HepG2 (cell line): ENCODE measurements around the gene UCN2. TPM values are rescaled to one million over a fixed set of nuclear protein-coding genes. Genes with fewer than 3 reads are reported as not detected.

Experiments
- ATF7 ChIP-seq, 2 experiments: fragments of 450-650 bp in 1 of 2; sonication (generic) in 1 of 2; formaldehyde crosslinking in 1 of 2; IDR thresholded peaks; 2 replicates each; pipeline versions ENCODE4 v1.4.0 to v1.6.1; 2016 to 2020; ENCODE audit warnings: antibody characterized with exemption in 1 of 2, mild to moderate bottlenecking in 1 of 2, missing genetic modification reagents in 1 of 2
- BORCS8-MEF2B ChIP-seq: sonication (generic); formaldehyde crosslinking; IDR thresholded peaks from 2 replicates; pipeline ENCODE4 v1.8.0; 2022; ENCODE audit warnings: mild to moderate bottlenecking, missing genetic modification reagents
- CBFB ChIP-seq: sonication (generic); formaldehyde crosslinking; IDR thresholded peaks from 2 replicates; pipeline ENCODE4 v1.4.0; 2020; ENCODE audit warnings: missing genetic modification reagents
- KLF11 ChIP-seq: IDR thresholded peaks from 2 replicates; pipeline ENCODE4 v1.6.1; 2016; ENCODE audit warnings: missing compliant biosample characterization
- MEF2D ChIP-seq: sonication (generic); formaldehyde crosslinking; IDR thresholded peaks from 2 replicates; pipeline ENCODE4 v1.5.1; 2020; ENCODE audit warnings: mild to moderate bottlenecking, missing genetic modification reagents
- PRMT3 ChIP-seq: sonication (generic); formaldehyde crosslinking; IDR thresholded peaks from 2 replicates; pipeline ENCODE4 v1.8.1; 2022; ENCODE audit warnings: low read depth, mild to moderate bottlenecking, moderate library complexity, missing genetic modification reagents, borderline replicate concordance
- RARG ChIP-seq: sonication (generic); formaldehyde crosslinking; IDR thresholded peaks from 2 replicates; pipeline ENCODE4 v1.4.0; 2020; ENCODE audit warnings: low read depth, mild to moderate bottlenecking, missing genetic modification reagents
- TCF7 ChIP-seq: sonication (generic); IDR thresholded peaks from 2 replicates; pipeline ENCODE4 v1.6.1; 2016; ENCODE audit warnings: antibody characterized with exemption, low read depth
- ZFAT ChIP-seq: sonication (generic); formaldehyde crosslinking; conservative IDR thresholded peaks from 2 replicates; pipeline ENCODE4 v1.8.1; 2023; ENCODE audit warnings: missing genetic modification reagents, inconsistent platforms
- ZMAT3 ChIP-seq: sonication (generic); formaldehyde crosslinking; conservative IDR thresholded peaks from 2 replicates; pipeline ENCODE4 v1.7.0; 2021; ENCODE audit warnings: missing genetic modification reagents
- ZNF160 ChIP-seq: sonication (generic); formaldehyde crosslinking; IDR thresholded peaks from 2 replicates; pipeline ENCODE4 v1.8.0; 2022; ENCODE audit warnings: mild to moderate bottlenecking, inconsistent platforms, missing genetic modification reagents
- ZNF263 ChIP-seq: sonication (generic); formaldehyde crosslinking; IDR thresholded peaks from 2 replicates; pipeline ENCODE4 v1.4.0; 2020; ENCODE audit warnings: missing genetic modification reagents
- ZNF484 ChIP-seq: sonication (generic); formaldehyde crosslinking; IDR thresholded peaks from 2 replicates; pipeline ENCODE4 v1.5.1; 2020; ENCODE audit warnings: mild to moderate bottlenecking, low read depth, missing genetic modification reagents, borderline replicate concordance
- ZNF556 ChIP-seq: sonication (generic); formaldehyde crosslinking; IDR thresholded peaks from 2 replicates; pipeline ENCODE4 v1.4.0; 2020; ENCODE audit warnings: mild to moderate bottlenecking, missing genetic modification reagents, borderline replicate concordance
- polyA plus RNA-seq, 8 experiments: library from polyadenylated mRNA; depleted of rRNA in 3 of 8; stranded (reverse) in 7 of 8; unstranded in 1 of 8; fragments of >200 nt; fragmentation: Illumina TruSeq in 4 of 8; extraction: Trizol in 4 of 8; gene quantifications; 2 replicates each; pipeline versions ENCODE4 v1.2.1 to v1.2.3, GENCODE V29; 2011 to 2016; ENCODE audit warnings: low read depth in 4 of 8, missing spikeins in 1 of 8, mixed read lengths in 1 of 8; ENCODE audit not compliant: insufficient read depth in 1 of 8
- total RNA-seq, 5 experiments: library from RNA; depleted of rRNA; stranded (reverse); fragments of >200 nt; fragmentation: Illumina TruSeq; extraction: Trizol; gene quantifications; 2 replicates each; pipeline ENCODE4 v1.2.3, GENCODE V29; 2016; ENCODE audit warnings: low read depth in 1 of 5
- TF ChIP-seq, protein P1 (sequence below): sonication (generic); formaldehyde crosslinking; IDR thresholded peaks from 2 replicates; pipeline ENCODE4 v1.5.0; 2020; ENCODE audit warnings: mild to moderate bottlenecking, missing genetic modification reagents, borderline replicate concordance
- TF ChIP-seq, protein P2 (sequence below): sonication (generic); formaldehyde crosslinking; conservative IDR thresholded peaks from 2 replicates; pipeline ENCODE4 v1.4.0; 2020; ENCODE audit warnings: missing genetic modification reagents
- TF ChIP-seq, protein P3 (sequence below): sonication (generic); formaldehyde crosslinking; IDR thresholded peaks from 2 replicates; pipeline ENCODE4 v1.4.0; 2020; ENCODE audit warnings: missing genetic modification reagents

The UCN2 gene
- total and polyA plus RNA-seq, 2 of the 13 experiments (the other 11 are each of a cell fraction or from before 2014, with no cell fraction given), result 0.07 to 1.5 TPM

DNA sequence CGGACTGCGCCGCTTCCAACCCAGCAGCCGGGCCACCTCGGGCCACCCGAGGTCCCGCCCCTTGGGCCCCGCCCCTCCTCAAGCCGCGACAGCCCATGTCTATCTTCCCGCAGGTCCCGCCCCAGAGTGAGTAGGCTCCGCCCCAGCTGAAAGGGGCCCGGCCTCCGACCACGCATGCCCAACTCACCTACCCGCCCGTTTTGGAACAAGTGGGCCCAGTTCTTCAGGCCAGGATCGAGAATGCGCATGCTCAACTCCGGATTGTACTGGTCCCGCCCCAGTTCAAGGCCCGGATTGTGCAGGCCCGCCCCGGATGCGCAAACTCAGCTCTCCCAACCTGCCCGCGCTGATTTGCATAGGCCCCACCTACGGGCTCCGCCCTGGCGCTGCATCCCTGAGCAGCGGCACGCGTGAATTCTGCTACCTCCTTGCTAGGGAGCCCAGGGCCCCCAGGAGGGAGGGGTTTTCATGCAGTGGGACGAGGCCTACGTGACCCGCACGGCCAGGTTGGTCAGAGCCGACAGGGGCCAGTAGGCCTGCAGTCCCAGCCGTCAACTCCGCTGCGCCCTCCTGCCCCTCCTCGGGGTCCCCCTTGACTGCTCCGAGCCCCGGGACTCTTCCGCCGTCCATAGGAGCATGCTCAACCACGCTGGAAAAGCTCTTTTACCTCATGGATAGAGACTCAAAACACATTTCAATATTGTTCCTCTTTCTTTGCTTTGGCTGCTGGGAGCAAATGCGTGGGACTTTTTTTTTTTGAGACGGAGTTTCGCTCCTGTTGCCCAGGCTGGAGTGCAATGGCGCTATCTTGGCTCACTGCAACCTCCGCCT lies 6.6 kb downstream of the UCN2 start, which contains the start of gene PFKFB4 (continued):
- TF ChIP-seq, protein P1, sequence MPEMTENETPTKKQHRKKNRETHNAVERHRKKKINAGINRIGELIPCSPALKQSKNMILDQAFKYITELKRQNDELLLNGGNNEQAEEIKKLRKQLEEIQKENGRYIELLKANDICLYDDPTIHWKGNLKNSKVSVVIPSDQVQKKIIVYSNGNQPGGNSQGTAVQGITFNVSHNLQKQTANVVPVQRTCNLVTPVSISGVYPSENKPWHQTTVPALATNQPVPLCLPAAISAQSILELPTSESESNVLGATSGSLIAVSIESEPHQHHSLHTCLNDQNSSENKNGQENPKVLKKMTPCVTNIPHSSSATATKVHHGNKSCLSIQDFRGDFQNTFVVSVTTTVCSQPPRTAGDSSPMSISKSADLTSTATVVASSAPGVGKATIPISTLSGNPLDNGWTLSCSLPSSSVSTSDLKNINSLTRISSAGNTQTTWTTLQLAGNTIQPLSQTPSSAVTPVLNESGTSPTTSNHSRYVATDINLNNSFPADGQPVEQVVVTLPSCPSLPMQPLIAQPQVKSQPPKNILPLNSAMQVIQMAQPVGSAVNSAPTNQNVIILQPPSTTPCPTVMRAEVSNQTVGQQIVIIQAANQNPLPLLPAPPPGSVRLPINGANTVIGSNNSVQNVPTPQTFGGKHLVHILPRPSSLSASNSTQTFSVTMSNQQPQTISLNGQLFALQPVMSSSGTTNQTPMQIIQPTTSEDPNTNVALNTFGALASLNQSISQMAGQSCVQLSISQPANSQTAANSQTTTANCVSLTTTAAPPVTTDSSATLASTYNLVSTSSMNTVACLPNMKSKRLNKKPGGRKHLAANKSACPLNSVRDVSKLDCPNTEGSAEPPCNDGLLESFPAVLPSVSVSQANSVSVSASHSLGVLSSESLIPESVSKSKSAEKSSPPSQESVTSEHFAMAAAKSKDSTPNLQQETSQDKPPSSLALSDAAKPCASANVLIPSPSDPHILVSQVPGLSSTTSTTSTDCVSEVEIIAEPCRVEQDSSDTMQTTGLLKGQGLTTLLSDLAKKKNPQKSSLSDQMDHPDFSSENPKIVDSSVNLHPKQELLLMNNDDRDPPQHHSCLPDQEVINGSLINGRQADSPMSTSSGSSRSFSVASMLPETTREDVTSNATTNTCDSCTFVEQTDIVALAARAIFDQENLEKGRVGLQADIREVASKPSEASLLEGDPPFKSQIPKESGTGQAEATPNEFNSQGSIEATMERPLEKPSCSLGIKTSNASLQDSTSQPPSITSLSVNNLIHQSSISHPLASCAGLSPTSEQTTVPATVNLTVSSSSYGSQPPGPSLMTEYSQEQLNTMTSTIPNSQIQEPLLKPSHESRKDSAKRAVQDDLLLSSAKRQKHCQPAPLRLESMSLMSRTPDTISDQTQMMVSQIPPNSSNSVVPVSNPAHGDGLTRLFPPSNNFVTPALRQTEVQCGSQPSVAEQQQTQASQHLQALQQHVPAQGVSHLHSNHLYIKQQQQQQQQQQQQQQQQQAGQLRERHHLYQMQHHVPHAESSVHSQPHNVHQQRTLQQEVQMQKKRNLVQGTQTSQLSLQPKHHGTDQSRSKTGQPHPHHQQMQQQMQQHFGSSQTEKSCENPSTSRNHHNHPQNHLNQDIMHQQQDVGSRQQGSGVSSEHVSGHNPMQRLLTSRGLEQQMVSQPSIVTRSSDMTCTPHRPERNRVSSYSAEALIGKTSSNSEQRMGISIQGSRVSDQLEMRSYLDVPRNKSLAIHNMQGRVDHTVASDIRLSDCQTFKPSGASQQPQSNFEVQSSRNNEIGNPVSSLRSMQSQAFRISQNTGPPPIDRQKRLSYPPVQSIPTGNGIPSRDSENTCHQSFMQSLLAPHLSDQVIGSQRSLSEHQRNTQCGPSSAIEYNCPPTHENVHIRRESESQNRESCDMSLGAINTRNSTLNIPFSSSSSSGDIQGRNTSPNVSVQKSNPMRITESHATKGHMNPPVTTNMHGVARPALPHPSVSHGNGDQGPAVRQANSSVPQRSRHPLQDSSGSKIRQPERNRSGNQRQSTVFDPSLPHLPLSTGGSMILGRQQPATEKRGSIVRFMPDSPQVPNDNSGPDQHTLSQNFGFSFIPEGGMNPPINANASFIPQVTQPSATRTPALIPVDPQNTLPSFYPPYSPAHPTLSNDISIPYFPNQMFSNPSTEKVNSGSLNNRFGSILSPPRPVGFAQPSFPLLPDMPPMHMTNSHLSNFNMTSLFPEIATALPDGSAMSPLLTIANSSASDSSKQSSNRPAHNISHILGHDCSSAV (CRISPR knock-in tag), result no peak
- TF ChIP-seq, protein P2, sequence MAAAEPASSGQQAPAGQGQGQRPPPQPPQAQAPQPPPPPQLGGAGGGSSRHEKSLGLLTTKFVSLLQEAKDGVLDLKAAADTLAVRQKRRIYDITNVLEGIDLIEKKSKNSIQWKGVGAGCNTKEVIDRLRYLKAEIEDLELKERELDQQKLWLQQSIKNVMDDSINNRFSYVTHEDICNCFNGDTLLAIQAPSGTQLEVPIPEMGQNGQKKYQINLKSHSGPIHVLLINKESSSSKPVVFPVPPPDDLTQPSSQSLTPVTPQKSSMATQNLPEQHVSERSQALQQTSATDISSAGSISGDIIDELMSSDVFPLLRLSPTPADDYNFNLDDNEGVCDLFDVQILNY (CRISPR knock-in tag), result no peak
- no peak for TF ChIP-seq BORCS8-MEF2B
- peak; percentile 39; the same call in 1 of the 2 replicates for TF ChIP-seq PRMT3 (CRISPR knock-in tag)
- no peak for TF ChIP-seq ZNF263 (CRISPR knock-in tag)
- TF ChIP-seq ZNF160 (CRISPR knock-in tag), result no peak
- peak; percentile 69; the same call in 1 of the 2 replicates for TF ChIP-seq ZMAT3 (CRISPR knock-in tag)
- peak; percentile 62; the same call in 1 of the 2 replicates for TF ChIP-seq KLF11
- peak; percentile 58; the same call in 1 of the 2 replicates for TF ChIP-seq ZNF556 (CRISPR knock-in tag)
- no peak for TF ChIP-seq CBFB (CRISPR knock-in tag)
- peak; percentile 81 for TF ChIP-seq MEF2D
- TF ChIP-seq ZFAT, result no peak
- no peak for TF ChIP-seq RARG (CRISPR knock-in tag)
- TF ChIP-seq, protein P3, sequence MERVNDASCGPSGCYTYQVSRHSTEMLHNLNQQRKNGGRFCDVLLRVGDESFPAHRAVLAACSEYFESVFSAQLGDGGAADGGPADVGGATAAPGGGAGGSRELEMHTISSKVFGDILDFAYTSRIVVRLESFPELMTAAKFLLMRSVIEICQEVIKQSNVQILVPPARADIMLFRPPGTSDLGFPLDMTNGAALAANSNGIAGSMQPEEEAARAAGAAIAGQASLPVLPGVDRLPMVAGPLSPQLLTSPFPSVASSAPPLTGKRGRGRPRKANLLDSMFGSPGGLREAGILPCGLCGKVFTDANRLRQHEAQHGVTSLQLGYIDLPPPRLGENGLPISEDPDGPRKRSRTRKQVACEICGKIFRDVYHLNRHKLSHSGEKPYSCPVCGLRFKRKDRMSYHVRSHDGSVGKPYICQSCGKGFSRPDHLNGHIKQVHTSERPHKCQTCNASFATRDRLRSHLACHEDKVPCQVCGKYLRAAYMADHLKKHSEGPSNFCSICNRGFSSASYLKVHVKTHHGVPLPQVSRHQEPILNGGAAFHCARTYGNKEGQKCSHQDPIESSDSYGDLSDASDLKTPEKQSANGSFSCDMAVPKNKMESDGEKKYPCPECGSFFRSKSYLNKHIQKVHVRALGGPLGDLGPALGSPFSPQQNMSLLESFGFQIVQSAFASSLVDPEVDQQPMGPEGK, result peak; percentile 96
- no peak for TF ChIP-seq ATF7 (IDR thresholded peaks at IDR 0.05)
- no peak for TF ChIP-seq ATF7 (CRISPR knock-in tag; IDR thresholded peaks at IDR 0.05)
- TF ChIP-seq ZNF484 (CRISPR knock-in tag), result no peak
- no peak for TF ChIP-seq TCF7
